Tibial nerve (tissue), 4 donors: ENCODE results near the gene TP53. TPM values are rescaled to one million over a fixed set of nuclear protein-coding genes. Genes with fewer than 3 reads are reported as not detected.

Experiments
- DNase-seq, 2 donors: peaks; one replicate each; pipeline ENCODE4 v3.0.0-alpha.2; 2019; ENCODE audit warnings: low spot score in 2 of 2
- H3K27ac ChIP-seq, 4 donors: fragments of 200-600 bp; sonication (generic) in 3 of 4; one replicate each; pipeline ENCODE4 v1.5.1; 2017 to 2019; ENCODE audit warnings: mild to moderate bottlenecking in 1 of 4
- H3K27me3 ChIP-seq, 2 donors: fragments of 200-600 bp; sonication (generic) in 1 of 2; one replicate each; pipeline versions ENCODE4 v1.5.1 to v1.6.0; 2017 to 2019
- H3K36me3 ChIP-seq, 3 donors: fragments of 200-600 bp; sonication (generic); one replicate each; pipeline ENCODE4 v1.5.1; 2018 to 2019
- H3K4me1 ChIP-seq, 4 donors: fragments of 200-600 bp; sonication (generic) in 3 of 4; one replicate each; pipeline ENCODE4 v1.5.1; 2017 to 2019
- H3K4me3 ChIP-seq, 4 donors: fragments of 200-600 bp; sonication (generic) in 3 of 4; one replicate each; pipeline ENCODE4 v1.5.1; 2017 to 2019; ENCODE audit warnings: mild to moderate bottlenecking in 1 of 4, moderate library complexity in 1 of 4
- H3K9me3 ChIP-seq, 4 donors: fragments of 200-600 bp; sonication (generic) in 3 of 4; one replicate each; pipeline ENCODE4 v1.5.1; 2017 to 2019
- EP300 ChIP-seq, 2 donors: sonication (generic); formaldehyde crosslinking; IDR thresholded peaks; one replicate each; pipeline ENCODE4 v1.6.1; 2017; ENCODE audit warnings: antibody characterized with exemption in 2 of 2, mild to moderate bottlenecking in 1 of 2
- POLR2A ChIP-seq, 2 donors: fragments of 450-650 bp; IDR thresholded peaks; one replicate each; pipeline ENCODE4 v1.6.1; 2017; ENCODE audit warnings: antibody characterized with exemption in 2 of 2, mild to moderate bottlenecking in 2 of 2, moderate library complexity in 2 of 2
- WGBS, 2 donors: methylation state at CpG; one replicate each; pipeline ENCODE4 v1.1.5; 2018; 5-methylcytosine and 5-hydroxymethylcytosine counted together
- total RNA-seq, 4 donors: library from RNA; depleted of rRNA; stranded (reverse); fragments of >200 nt; gene quantifications; one replicate each; pipeline ENCODE4 v1.1.0, GENCODE V29; 2016
- TF ChIP-seq, protein P1 (sequence below), 5 experiments: fragments of 200-600 bp in 3 of 5; fragments of 450-650 bp in 2 of 5; sonication (generic) in 3 of 5; IDR thresholded peaks; one replicate each; pipeline ENCODE4 v1.5.1; 2016 to 2019; ENCODE audit warnings: antibody characterized with exemption in 5 of 5, mild to moderate bottlenecking in 3 of 5, moderate library complexity in 2 of 5

The TP53 gene
- total RNA-seq, 4 donors from 2014 or later, result 26.7 to 32.1 (median 30.0) TPM

GRCh38 chr17:7720125-7720524, 32.8 kb upstream of the TP53 start:
- 49 to 54% methylated on average over 4 of the region's 4 CpGs for WGBS, 2 donors
- DNase-seq, result no peak
- Histone ChIP-seq H3K36me3 (no peaks in the 10 kb centered on the region), H3K4me3 (no peak overlapping the region), H3K4me1 (peaks cover 0 to 20% (median 18%) of the 10 kb centered on the region in 4 donors), H3K27ac (no peak overlapping the region), H3K9me3 (no peaks in the 10 kb centered on the region), H3K27me3 (peaks cover 0 to 43% of the 10 kb centered on the region in 2 donors)
- TF ChIP-seq EP300 (IDR thresholded peaks at IDR 0.05), result no peak
- no peak for TF ChIP-seq POLR2A (IDR thresholded peaks at IDR 0.05)
- TF ChIP-seq, protein P1, sequence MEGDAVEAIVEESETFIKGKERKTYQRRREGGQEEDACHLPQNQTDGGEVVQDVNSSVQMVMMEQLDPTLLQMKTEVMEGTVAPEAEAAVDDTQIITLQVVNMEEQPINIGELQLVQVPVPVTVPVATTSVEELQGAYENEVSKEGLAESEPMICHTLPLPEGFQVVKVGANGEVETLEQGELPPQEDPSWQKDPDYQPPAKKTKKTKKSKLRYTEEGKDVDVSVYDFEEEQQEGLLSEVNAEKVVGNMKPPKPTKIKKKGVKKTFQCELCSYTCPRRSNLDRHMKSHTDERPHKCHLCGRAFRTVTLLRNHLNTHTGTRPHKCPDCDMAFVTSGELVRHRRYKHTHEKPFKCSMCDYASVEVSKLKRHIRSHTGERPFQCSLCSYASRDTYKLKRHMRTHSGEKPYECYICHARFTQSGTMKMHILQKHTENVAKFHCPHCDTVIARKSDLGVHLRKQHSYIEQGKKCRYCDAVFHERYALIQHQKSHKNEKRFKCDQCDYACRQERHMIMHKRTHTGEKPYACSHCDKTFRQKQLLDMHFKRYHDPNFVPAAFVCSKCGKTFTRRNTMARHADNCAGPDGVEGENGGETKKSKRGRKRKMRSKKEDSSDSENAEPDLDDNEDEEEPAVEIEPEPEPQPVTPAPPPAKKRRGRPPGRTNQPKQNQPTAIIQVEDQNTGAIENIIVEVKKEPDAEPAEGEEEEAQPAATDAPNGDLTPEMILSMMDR (IDR thresholded peaks at IDR 0.05), result no peak

DNA sequence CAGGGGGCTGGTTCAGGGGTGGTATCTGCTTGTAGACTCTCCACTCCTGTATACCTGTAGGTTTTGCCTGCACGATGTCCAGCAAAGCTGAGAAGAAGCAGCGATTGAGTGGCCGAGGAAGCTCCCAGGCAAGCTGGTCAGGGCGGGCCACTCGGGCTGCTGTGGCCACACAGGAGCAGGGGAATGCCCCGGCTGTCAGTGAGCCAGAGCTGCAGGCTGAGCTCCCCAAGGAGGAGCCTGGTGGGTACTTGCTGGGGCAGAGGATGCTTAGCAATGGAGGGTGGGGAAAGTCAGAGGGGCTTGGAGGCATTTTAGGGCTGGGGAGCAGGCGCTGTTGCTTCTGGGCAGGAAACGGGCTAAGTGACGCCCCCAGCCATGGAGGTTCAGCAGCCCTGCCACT, 32.4 kb upstream of the TP53 start:
- TF ChIP-seq, protein P1 (IDR thresholded peaks at IDR 0.05), result no peak
- TF ChIP-seq EP300 (IDR thresholded peaks at IDR 0.05), result no peak
- no peak for TF ChIP-seq POLR2A (IDR thresholded peaks at IDR 0.05)
- no peak overlapping the region for H3K27ac ChIP-seq
- H3K27me3 ChIP-seq, result peaks cover 0 to 48% of the 10 kb centered on the region in 2 donors
- no peaks in the 10 kb centered on the region for H3K36me3 ChIP-seq
- 58 to 68% methylated on average over 9 of the region's 9 CpGs for WGBS, 2 donors
- H3K4me1 ChIP-seq, result peaks cover 0 to 20% (median 18%) of the 10 kb centered on the region in 4 donors
- H3K9me3 ChIP-seq, result no peaks in the 10 kb centered on the region
- no peak overlapping the region for H3K4me3 ChIP-seq
- DNase-seq, result no peak

GRCh38 chr17:7717756-7718350, 30.6 kb upstream of the TP53 start:
- DNase-seq, result no peak
- Histone ChIP-seq H3K27me3 (peaks cover 0 to 55% of the 10 kb centered on the region in 2 donors), H3K27ac (peak overlapping the region in 1 of 4 donors; percentile 55), H3K4me1 (peaks cover 0 to 20% (median 18%) of the 10 kb centered on the region in 4 donors), H3K9me3 (no peaks in the 10 kb centered on the region), H3K4me3 (peak overlapping the region; percentile 42 to 62 (median 50)), H3K36me3 (no peaks in the 10 kb centered on the region)
- TF ChIP-seq, protein P1 (IDR thresholded peaks at IDR 0.05), result no peak
- TF ChIP-seq EP300 (IDR thresholded peaks at IDR 0.05), result no peak
- no peak for TF ChIP-seq POLR2A (IDR thresholded peaks at IDR 0.05)
- WGBS, 2 donors, result 5 to 6% methylated on average over 16 of the region's 16 CpGs

GRCh38 chr17:7716901-7717755, 29.8 kb upstream of the TP53 start, which contains the start of gene DNAH2:
Gene DNAH2 (plus strand): TSS chr17:7717744. CDS start chr17:7719735, 1,991 bp downstream.
- DNase-seq, result peak; percentile 30 to 47
- 1% methylated on average over 50 to 59 of the region's 64 CpGs for WGBS, 2 donors
- peak within 1 kb of the TSS in 1 of 4 donors; percentile 55 for H3K27ac ChIP-seq

More at GRCh38 chr17:7716901-7717755, 29.8 kb upstream of the TP53 start, which contains the start of gene DNAH2:
- Histone ChIP-seq H3K36me3 (no peaks in the 10 kb centered on the region), H3K4me1 (peaks cover 0 to 20% (median 18%) of the 10 kb centered on the region in 4 donors), H3K27me3 (peaks cover 0 to 62% of the 10 kb centered on the region in 2 donors), H3K9me3 (no peaks in the 10 kb centered on the region), H3K4me3 (peak within 1 kb of the TSS; percentile 42 to 62 (median 50))
- TF ChIP-seq POLR2A (IDR thresholded peaks at IDR 0.05) (no peak), EP300 (IDR thresholded peaks at IDR 0.05) (peak in 1 of 2 donors; percentile 51)
- TF ChIP-seq, protein P1 (IDR thresholded peaks at IDR 0.05), result peak in 4 of 5 experiments; percentile 34 to 65 (median 42)
